Gastroesophageal sphincter (tissue), 3 donors: ENCODE results near the gene NUDT2.

Experiments
- EP300 ChIP-seq: sonication (generic); formaldehyde crosslinking; IDR thresholded peaks from one replicate; pipeline ENCODE4 v1.6.1; 2017; ENCODE audit warnings: antibody characterized with exemption, mild to moderate bottlenecking
- POLR2A ChIP-seq, 2 donors: fragments of 450-650 bp; IDR thresholded peaks; one replicate each; pipeline ENCODE4 v1.6.1; 2017; ENCODE audit warnings: antibody characterized with exemption in 2 of 2, mild to moderate bottlenecking in 2 of 2, moderate library complexity in 1 of 2
- POLR2AphosphoS5 ChIP-seq: sonication (generic); formaldehyde crosslinking; IDR thresholded peaks from one replicate; pipeline ENCODE4 v1.6.1; 2017; ENCODE audit warnings: antibody characterized with exemption
- TF ChIP-seq, protein P1 (sequence below), 4 experiments: fragments of 200-600 bp in 2 of 4; fragments of 450-650 bp in 2 of 4; sonication (generic) in 1 of 4; IDR thresholded peaks; one replicate each; pipeline ENCODE4 v1.5.1; 2017 to 2019; ENCODE audit warnings: antibody characterized with exemption in 4 of 4, mild to moderate bottlenecking in 2 of 4, moderate library complexity in 2 of 4

DNA sequence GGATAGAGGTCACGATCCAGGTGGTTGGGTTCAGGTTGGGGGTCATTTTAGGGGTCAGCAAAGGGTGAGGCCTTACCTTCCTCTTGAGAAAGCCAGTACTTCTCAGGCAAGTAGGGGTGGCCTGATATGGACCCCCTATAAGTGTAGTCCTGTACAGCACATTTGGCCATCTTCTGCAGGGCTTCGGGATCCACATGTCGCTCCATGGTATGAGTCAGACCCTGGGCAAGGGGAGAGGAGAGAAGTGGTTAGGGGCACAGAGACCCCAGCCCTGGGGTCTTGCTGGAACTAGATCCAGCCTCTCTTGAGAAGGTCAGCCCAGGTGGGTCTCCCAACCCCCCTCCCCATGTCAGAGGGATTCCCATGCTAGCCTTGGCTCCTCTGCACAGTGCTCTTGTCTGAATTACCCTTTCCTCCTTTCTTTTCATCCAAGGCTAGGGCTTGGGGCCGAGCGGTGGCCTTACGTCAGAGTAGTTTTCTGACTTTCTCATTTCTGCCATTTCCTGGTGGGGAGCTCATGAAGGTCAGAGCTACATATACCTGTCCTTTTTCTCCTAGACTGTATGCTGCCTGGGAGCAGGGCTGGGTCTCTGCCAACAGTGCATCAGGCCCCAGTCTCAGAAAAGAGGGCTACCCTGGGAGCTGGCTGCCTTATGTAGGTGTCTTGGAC, 56.3 kb downstream of the NUDT2 start:
- TF ChIP-seq, protein P1, sequence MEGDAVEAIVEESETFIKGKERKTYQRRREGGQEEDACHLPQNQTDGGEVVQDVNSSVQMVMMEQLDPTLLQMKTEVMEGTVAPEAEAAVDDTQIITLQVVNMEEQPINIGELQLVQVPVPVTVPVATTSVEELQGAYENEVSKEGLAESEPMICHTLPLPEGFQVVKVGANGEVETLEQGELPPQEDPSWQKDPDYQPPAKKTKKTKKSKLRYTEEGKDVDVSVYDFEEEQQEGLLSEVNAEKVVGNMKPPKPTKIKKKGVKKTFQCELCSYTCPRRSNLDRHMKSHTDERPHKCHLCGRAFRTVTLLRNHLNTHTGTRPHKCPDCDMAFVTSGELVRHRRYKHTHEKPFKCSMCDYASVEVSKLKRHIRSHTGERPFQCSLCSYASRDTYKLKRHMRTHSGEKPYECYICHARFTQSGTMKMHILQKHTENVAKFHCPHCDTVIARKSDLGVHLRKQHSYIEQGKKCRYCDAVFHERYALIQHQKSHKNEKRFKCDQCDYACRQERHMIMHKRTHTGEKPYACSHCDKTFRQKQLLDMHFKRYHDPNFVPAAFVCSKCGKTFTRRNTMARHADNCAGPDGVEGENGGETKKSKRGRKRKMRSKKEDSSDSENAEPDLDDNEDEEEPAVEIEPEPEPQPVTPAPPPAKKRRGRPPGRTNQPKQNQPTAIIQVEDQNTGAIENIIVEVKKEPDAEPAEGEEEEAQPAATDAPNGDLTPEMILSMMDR (IDR thresholded peaks at IDR 0.05) = no peak
- TF ChIP-seq EP300 (no peak), POLR2A (IDR thresholded peaks at IDR 0.05) (no peak), POLR2AphosphoS5 (no peak)
